ENCODE measurements around the gene DDI2. TPM values are rescaled to one million over a fixed set of nuclear protein-coding genes. Genes with fewer than 3 reads are reported as not detected.

Gene DDI2
- total RNA-seq, 1 donor from 2014 or later: 8.4 TPM

- DNase-seq (ENCODE audit: low read depth): no peak
- no peak for TF ChIP-seq CTCF (conservative IDR thresholded peaks at IDR 0.05; ENCODE audit: low read depth, low read length)
- H3K4me3 ChIP-seq (ENCODE audit: low read depth, low read length): no peak overlapping the region
Measured at GRCh38 chr1:15656464-15656863, 39.2 kb downstream of the DDI2 start.

- no peak for DNase-seq (ENCODE audit: low read depth)
- no peak for TF ChIP-seq CTCF (conservative IDR thresholded peaks at IDR 0.05; ENCODE audit: low read depth, low read length)
Measured at GRCh38 chr1:15657021-15657420, 39.8 kb downstream of the DDI2 start.

GRCh38 chr1:15660151-15660550, 42.9 kb downstream of the DDI2 start:
- no peak for DNase-seq (ENCODE audit: low read depth)
- H3K4me3 ChIP-seq (ENCODE audit: low read depth, low read length): no peak overlapping the region
- no peak for TF ChIP-seq CTCF (conservative IDR thresholded peaks at IDR 0.05; ENCODE audit: low read depth, low read length)

More at GRCh38 chr1:15657021-15657420, 39.8 kb downstream of the DDI2 start:
- no peak overlapping the region for H3K4me3 ChIP-seq (ENCODE audit: low read depth, low read length)

- DNase-seq (ENCODE audit: low read depth): no peak
- no peak for TF ChIP-seq CTCF (conservative IDR thresholded peaks at IDR 0.05; ENCODE audit: low read depth, low read length)
- no peak overlapping the region for H3K4me3 ChIP-seq (ENCODE audit: low read depth, low read length)
Measured at GRCh38 chr1:15662477-15662876, 45.2 kb downstream of the DDI2 start.

- no peak for TF ChIP-seq CTCF (conservative IDR thresholded peaks at IDR 0.05; ENCODE audit: low read depth, low read length)
- DNase-seq (ENCODE audit: low read depth): no peak
- no peak overlapping the region for H3K4me3 ChIP-seq (ENCODE audit: low read depth, low read length)
Measured at GRCh38 chr1:15663925-15664324, 46.7 kb downstream of the DDI2 start.

GRCh38 chr1:15667362-15667761, 50.1 kb downstream of the DDI2 start:
- no peak for DNase-seq (ENCODE audit: low read depth)
- TF ChIP-seq CTCF (conservative IDR thresholded peaks at IDR 0.05; ENCODE audit: low read depth, low read length): no peak
- no peak overlapping the region for H3K4me3 ChIP-seq (ENCODE audit: low read depth, low read length)

- DNase-seq (ENCODE audit: low read depth): no peak
- no peak for TF ChIP-seq CTCF (conservative IDR thresholded peaks at IDR 0.05; ENCODE audit: low read depth, low read length)
- no peak overlapping the region for H3K4me3 ChIP-seq (ENCODE audit: low read depth, low read length)
Measured at GRCh38 chr1:15668089-15668754, 51.0 kb downstream of the DDI2 start.

Measured in epithelial cell of proximal tubule (primary cell).